Measurements from ENCODE around the gene MPST. TPM values are rescaled to one million over a fixed set of nuclear protein-coding genes. Genes with fewer than 3 reads are reported as not detected.

MPST gene
- polyA plus RNA-seq, 1 experiment = 45.5 TPM

GRCh38 chr22:37054056-37054395, 34.5 kb downstream of the MPST start:
- Histone ChIP-seq H3K27me3 (ENCODE audit: control insufficient read depth, insufficient read depth, low read length) (no peaks in the 10 kb centered on the region), H3K4me3 (ENCODE audit: low read depth, low read length) (no peak overlapping the region), H3K36me3 (ENCODE audit: control insufficient read depth, insufficient read depth, low read length) (peaks cover 13% of the 10 kb centered on the region)
- TF ChIP-seq CTCF (IDR thresholded peaks at IDR 0.05; ENCODE audit: insufficient read depth, low read depth, low read length) = no peak
- no peak for DNase-seq (ENCODE audit: low read depth)
- ChIA-PET POLR2A (no interaction called here), CTCF (interaction anchor here (0.9 to 1.0 kb wide), 2 partner anchors 26 to 198 kb away, joined by 3 read pairs; no protein-coding TSS in a partner anchor)

DNA sequence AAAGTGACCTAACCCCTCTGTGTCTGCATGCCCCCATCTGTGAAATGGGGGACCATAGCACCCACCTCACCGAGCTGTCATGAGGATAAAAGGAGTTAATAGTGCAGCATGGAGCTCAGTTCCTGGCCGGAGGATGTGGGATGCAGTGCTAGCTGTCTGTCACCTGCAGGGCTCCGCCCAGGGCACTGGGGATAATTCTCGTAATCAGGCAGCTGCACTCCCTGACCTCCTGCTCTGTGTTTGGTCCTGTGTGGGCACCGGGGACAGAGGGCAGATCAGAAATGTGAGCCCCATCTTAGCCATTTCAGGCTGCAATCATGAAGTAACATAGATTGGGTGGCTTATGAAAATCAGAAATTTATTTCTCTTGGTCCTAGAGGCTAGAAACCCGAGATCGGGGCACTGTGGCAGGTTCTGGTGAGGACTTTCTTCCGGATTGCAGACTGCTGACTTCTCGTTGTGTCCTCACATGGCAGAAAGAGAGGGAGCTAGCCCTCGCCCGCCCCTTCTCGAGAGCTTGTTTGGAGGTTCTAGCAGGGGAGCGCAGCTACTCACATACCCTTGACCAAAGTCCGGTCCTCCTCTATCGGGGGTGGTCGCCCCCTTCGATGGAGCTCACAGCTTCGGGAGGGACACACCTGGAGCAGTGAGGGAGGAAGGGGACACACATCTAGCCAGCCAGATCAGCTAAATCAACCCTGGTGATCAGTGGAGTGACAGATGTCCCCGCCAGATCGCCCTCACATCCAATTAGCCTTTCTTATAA, 35.2 kb downstream of the MPST start:
- TF ChIP-seq CTCF (IDR thresholded peaks at IDR 0.05; ENCODE audit: insufficient read depth, low read depth, low read length) = no peak
- CTCF ChIA-PET = interaction anchor here (0.9 to 2.1 kb wide), 4 partner anchors 9 to 199 kb away, joined by 3 to 9 read pairs (median 5); no protein-coding TSS in a partner anchor
- DNase-seq (ENCODE audit: low read depth) = no peak
- POLR2A ChIA-PET = no interaction called here
- H3K36me3 ChIP-seq (ENCODE audit: control insufficient read depth, insufficient read depth, low read length) = peaks cover 13% of the 10 kb centered on the region
- no peak overlapping the region for H3K4me3 ChIP-seq (ENCODE audit: low read depth, low read length)
- no peaks in the 10 kb centered on the region for H3K27me3 ChIP-seq (ENCODE audit: control insufficient read depth, insufficient read depth, low read length)

DNA sequence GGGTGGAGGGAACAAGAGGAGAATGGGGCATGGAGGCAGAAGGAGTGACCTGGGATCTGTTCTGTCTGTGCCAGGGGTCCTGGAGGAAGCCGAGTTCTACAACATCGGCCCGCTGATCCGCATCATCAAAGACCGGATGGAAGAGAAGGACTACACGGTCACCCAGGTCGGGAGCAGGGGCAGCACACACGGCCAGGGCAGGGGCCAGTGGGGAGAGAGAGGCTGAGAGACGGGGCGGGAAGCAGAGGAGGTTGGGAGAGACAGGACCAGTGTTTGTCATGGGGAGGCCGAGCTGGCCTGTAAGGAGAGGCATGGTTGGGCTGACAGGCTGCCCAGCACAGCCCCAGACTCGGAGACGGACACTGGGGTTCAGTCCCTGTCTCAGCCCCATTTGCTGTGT, 36.7 kb downstream of the MPST start:
- Histone ChIP-seq H3K27me3 (ENCODE audit: control insufficient read depth, insufficient read depth, low read length) (no peaks in the 10 kb centered on the region), H3K36me3 (ENCODE audit: control insufficient read depth, insufficient read depth, low read length) (peaks cover 13% of the 10 kb centered on the region), H3K4me3 (ENCODE audit: low read depth, low read length) (no peak overlapping the region)
- ChIA-PET POLR2A (no interaction called here), CTCF (interaction anchor here (1.8 to 2.1 kb wide), 2 partner anchors 10 to 143 kb away, joined by 7 to 9 read pairs; no protein-coding TSS in a partner anchor)
- no peak for TF ChIP-seq CTCF (IDR thresholded peaks at IDR 0.05; ENCODE audit: insufficient read depth, low read depth, low read length)
- no peak for DNase-seq (ENCODE audit: low read depth)

DNA sequence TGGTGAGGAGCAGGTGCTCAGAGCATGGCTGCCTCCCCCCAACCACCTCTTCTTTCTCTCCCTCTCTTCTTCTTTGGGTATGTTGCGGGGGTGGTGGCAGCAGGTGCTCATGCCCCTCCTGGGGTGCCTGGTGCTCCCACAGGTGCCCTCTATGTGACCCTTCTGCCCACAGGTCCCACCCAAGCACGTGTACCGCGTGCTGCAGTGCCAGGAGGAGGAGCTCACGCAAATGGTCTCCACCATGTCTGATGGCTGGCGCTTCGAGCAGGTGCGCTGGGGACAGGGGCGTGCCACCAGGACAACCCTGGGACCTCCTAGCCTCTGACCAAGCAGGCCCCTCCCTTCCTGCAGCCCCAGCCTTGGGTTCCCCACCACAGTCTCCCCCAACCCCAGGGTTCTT, 37.7 kb downstream of the MPST start:
- no peak overlapping the region for H3K4me3 ChIP-seq (ENCODE audit: low read depth, low read length)
- ChIA-PET POLR2A (no interaction called here), CTCF (no interaction called here)
- peaks cover 13% of the 10 kb centered on the region for H3K36me3 ChIP-seq (ENCODE audit: control insufficient read depth, insufficient read depth, low read length)
- H3K27me3 ChIP-seq (ENCODE audit: control insufficient read depth, insufficient read depth, low read length) = no peaks in the 10 kb centered on the region
- no peak for DNase-seq (ENCODE audit: low read depth)
- TF ChIP-seq CTCF (IDR thresholded peaks at IDR 0.05; ENCODE audit: insufficient read depth, low read depth, low read length) = no peak

DNA sequence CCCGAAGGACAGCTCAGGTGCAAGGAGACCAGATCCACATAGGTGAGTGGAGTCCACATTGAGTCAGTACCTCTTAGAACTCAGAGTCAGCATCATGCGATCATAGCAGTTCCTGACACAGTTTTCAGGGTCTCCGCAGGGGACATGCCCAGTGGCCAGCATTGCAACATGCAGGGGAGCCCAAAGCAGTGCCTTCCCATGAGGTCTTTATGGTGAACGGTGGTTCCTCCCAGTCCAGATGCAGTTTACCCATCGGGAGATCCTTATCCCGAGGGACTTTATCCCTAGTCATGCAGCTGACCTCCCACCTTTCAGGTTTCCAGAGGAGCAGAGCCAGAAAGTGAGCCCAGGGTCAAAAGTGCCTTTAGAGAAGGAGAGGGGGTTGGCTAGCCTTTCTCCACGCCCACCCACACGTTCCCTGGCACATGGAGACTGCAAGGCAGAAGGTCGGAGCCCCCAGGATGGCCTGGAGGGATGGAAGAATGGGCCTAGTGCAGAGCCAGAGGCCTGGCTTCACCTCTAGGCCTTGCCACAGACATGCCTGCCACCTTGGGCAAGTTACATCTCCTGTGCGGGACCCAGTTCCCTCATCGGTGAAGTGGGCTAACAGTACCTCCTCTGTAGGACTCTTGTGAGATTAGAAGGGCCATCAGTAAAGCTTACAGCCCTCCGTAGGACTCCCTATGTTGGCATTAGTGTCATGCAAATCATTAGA, 38.4 kb downstream of the MPST start:
- CTCF ChIA-PET = interaction anchor here (1.2 kb wide), 1 partner anchor 141 kb away, joined by 4 read pairs; no protein-coding TSS in a partner anchor
- Histone ChIP-seq H3K27me3 (ENCODE audit: control insufficient read depth, insufficient read depth, low read length) (no peaks in the 10 kb centered on the region), H3K36me3 (ENCODE audit: control insufficient read depth, insufficient read depth, low read length) (peaks cover 13% of the 10 kb centered on the region), H3K4me3 (ENCODE audit: low read depth, low read length) (no peak overlapping the region)
- no peak for DNase-seq (ENCODE audit: low read depth)
- no peak for TF ChIP-seq CTCF (IDR thresholded peaks at IDR 0.05; ENCODE audit: insufficient read depth, low read depth, low read length)
- POLR2A ChIA-PET = no interaction called here
